Tibial artery (tissue), 4 donors: ENCODE data around the gene BCAR3.
A peak's percentile ranks its signal among the peaks of the same experiment; 100 is the strongest.

Experiments
- DNase-seq, 2 donors: peaks; one replicate each; pipeline ENCODE4 v3.0.0-alpha.2; 2019
- H3K27ac ChIP-seq, 2 donors: fragments of 200-600 bp; sonication (generic) in 1 of 2; 1 replicate in 1 of 2; 2 replicates in 1 of 2; pipeline ENCODE4 v1.5.1; 2018 to 2019; ENCODE audit warnings: mild to moderate bottlenecking in 1 of 2
- H3K27me3 ChIP-seq, 2 donors: fragments of 200-600 bp; sonication (generic) in 1 of 2; one replicate each; pipeline versions ENCODE4 v1.5.1 to v1.6.0; 2016 to 2019
- H3K36me3 ChIP-seq, 3 donors: fragments of 200-600 bp; sonication (generic) in 2 of 3; one replicate each; pipeline ENCODE4 v1.5.1; 2016 to 2019; ENCODE audit warnings: mild to moderate bottlenecking in 2 of 3
- H3K4me1 ChIP-seq, 4 donors: fragments of 200-600 bp; sonication (generic) in 2 of 4; 1 replicate in 3 of 4; 2 replicates in 1 of 4; pipeline ENCODE4 v1.5.1; 2016 to 2019
- H3K4me3 ChIP-seq, 2 donors: fragments of 200-600 bp; sonication (generic) in 1 of 2; 1 replicate in 1 of 2; 2 replicates in 1 of 2; pipeline ENCODE4 v1.5.1; 2018 to 2019; ENCODE audit warnings: mild to moderate bottlenecking in 2 of 2
- H3K9me3 ChIP-seq, 3 donors: fragments of 200-600 bp; sonication (generic) in 1 of 3; one replicate each; pipeline ENCODE4 v1.5.1; 2016 to 2019
- intact Hi-C: fragments of 100-400 bp; cut with DNase I; formaldehyde crosslinking; loops from one replicate; pipeline ENCODE4 v1.15.0; 2023; ENCODE audit warnings: low total_unique reads
- TF ChIP-seq, protein P1 (sequence below), 2 experiments: fragments of 200-600 bp in 1 of 2; fragments of 450-650 bp in 1 of 2; IDR thresholded peaks; one replicate each; pipeline ENCODE4 v1.5.1; 2017 to 2019; ENCODE audit warnings: antibody characterized with exemption in 2 of 2, mild to moderate bottlenecking in 1 of 2, moderate library complexity in 1 of 2

The BCAR3 gene

GRCh38 chr1:93640656-93641440 lies 40.8 kb downstream of the BCAR3 start:
- Histone ChIP-seq H3K4me1 (peaks cover 0 to 25% (median 6%) of the 10 kb centered on the region in 4 donors), H3K9me3 (no peaks in the 10 kb centered on the region), H3K27me3 (no peaks in the 10 kb centered on the region), H3K36me3 (no peaks in the 10 kb centered on the region), H3K27ac (peak overlapping the region in 1 of 2 donors; percentile 52), H3K4me3 (no peak overlapping the region)
- DNase-seq = no peak
- TF ChIP-seq, protein P1, sequence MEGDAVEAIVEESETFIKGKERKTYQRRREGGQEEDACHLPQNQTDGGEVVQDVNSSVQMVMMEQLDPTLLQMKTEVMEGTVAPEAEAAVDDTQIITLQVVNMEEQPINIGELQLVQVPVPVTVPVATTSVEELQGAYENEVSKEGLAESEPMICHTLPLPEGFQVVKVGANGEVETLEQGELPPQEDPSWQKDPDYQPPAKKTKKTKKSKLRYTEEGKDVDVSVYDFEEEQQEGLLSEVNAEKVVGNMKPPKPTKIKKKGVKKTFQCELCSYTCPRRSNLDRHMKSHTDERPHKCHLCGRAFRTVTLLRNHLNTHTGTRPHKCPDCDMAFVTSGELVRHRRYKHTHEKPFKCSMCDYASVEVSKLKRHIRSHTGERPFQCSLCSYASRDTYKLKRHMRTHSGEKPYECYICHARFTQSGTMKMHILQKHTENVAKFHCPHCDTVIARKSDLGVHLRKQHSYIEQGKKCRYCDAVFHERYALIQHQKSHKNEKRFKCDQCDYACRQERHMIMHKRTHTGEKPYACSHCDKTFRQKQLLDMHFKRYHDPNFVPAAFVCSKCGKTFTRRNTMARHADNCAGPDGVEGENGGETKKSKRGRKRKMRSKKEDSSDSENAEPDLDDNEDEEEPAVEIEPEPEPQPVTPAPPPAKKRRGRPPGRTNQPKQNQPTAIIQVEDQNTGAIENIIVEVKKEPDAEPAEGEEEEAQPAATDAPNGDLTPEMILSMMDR (IDR thresholded peaks at IDR 0.05) = no peak
- intact Hi-C loops = no loop called here

DNA sequence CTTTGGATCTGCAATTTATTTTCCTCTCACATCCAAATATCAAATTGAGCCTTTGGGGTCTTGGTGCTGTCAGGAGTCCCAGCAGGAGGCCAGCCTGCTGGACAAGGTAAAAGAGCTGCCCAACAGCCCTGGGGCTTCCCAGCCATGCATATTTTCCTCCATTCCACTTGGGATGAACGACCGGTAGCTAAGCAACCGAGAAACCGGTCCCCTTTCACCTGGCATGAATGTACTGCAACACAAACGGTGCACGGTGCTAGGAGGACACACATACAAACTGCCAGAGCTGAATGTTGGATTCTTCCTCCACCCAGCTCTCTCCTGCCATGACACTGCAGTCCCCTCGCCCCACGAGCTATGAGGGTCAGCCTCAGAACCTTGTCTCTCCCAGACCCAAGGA lies 42.7 kb downstream of the BCAR3 start:
- Histone ChIP-seq H3K36me3 (no peaks in the 10 kb centered on the region), H3K4me1 (peaks cover 0 to 25% (median 6%) of the 10 kb centered on the region in 4 donors), H3K9me3 (no peaks in the 10 kb centered on the region), H3K27ac (no peak overlapping the region), H3K27me3 (no peaks in the 10 kb centered on the region), H3K4me3 (no peak overlapping the region)
- no peak for DNase-seq
- TF ChIP-seq, protein P1 (IDR thresholded peaks at IDR 0.05) = no peak
- intact Hi-C loops = no loop called here

- Histone ChIP-seq H3K4me1 (peaks cover 0 to 25% (median 6%) of the 10 kb centered on the region in 4 donors), H3K4me3 (no peak overlapping the region), H3K9me3 (no peaks in the 10 kb centered on the region), H3K36me3 (no peaks in the 10 kb centered on the region), H3K27me3 (no peaks in the 10 kb centered on the region), H3K27ac (no peak overlapping the region)
- no peak for DNase-seq
- TF ChIP-seq, protein P1 (IDR thresholded peaks at IDR 0.05) = no peak
- intact Hi-C loops = no loop called here
Observed at GRCh38 chr1:93638307-93638847, 43.3 kb downstream of the BCAR3 start.

DNA sequence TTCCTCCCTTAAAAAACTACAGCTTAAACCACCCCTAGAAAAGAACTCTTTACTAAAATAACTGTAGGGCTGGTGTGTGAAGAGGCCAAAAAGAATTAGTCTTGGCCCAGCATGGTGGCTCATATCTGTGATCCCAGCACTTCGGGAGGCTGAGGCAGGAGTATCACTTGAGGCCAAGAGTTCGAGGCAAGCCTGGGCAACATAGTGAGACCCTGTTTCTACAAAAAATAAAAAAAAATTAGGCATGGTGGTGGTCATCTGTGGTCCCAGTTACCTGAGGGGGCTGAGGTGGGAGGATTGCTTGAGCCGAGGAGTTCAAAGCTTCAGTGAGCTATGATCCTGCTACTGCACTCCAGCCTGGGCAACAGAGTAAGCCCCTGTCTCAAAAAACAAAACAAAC lies 44.9 kb downstream of the BCAR3 start:
- Histone ChIP-seq H3K27ac (no peak overlapping the region), H3K9me3 (no peaks in the 10 kb centered on the region), H3K4me1 (peaks cover 0 to 17% (median 5%) of the 10 kb centered on the region in 4 donors), H3K36me3 (no peaks in the 10 kb centered on the region), H3K27me3 (no peaks in the 10 kb centered on the region), H3K4me3 (no peak overlapping the region)
- DNase-seq = no peak
- TF ChIP-seq, protein P1 (IDR thresholded peaks at IDR 0.05) = no peak
- intact Hi-C loops = no loop called here

GRCh38 chr1:93635614-93636543 lies 45.8 kb downstream of the BCAR3 start:
- no peak for DNase-seq
- Histone ChIP-seq H3K27ac (no peak overlapping the region), H3K9me3 (no peaks in the 10 kb centered on the region), H3K27me3 (no peaks in the 10 kb centered on the region), H3K36me3 (no peaks in the 10 kb centered on the region), H3K4me3 (no peak overlapping the region), H3K4me1 (peaks cover 0 to 8% (median 2%) of the 10 kb centered on the region in 4 donors)
- intact Hi-C loops = no loop called here
- TF ChIP-seq, protein P1 (IDR thresholded peaks at IDR 0.05) = no peak
